ENCODE measurements around the gene BRME1. TPM values are rescaled to one million over a fixed set of nuclear protein-coding genes. Genes with fewer than 3 reads are reported as not detected.

The BRME1 gene
- total RNA-seq (1.7 TPM), polyA plus RNA-seq (under 1 TPM in 3 of 4 donors, not detected in 1; 0.24 to 0.63 (median 0.53) TPM)

GRCh38 chr19:13905634-13906520 is at the start of gene BRME1, which contains the start of gene CC2D1A:
BRME1 (minus strand) TSS chr19:13906117; CDS start chr19:13904892, 1,225 bp downstream.
CC2D1A (plus strand) TSS chr19:13906201; CDS start chr19:13906442, 241 bp downstream.
- Histone ChIP-seq H3K27me3 (ENCODE audit: control insufficient read depth, insufficient read depth, low read length) (no peaks in the 10 kb centered on the region), H3K4me3 (ENCODE audit: low read depth, low read length) (peak within 1 kb of the TSS; percentile 72), H3K9me3 (ENCODE audit: control insufficient read depth in 2 of 2, low read length in 2 of 2) (no peaks in the 10 kb centered on the region), H3K36me3 (ENCODE audit: control insufficient read depth, insufficient read depth, low read length) (peaks cover 2% of the 10 kb centered on the region), H3K4me1 (ENCODE audit: control insufficient read depth, insufficient read depth, low read length, poor library complexity, severe bottlenecking) (peaks cover 17% of the 10 kb centered on the region), H3K27ac (ENCODE audit: insufficient read depth, low read length, poor library complexity, severe bottlenecking) (peak within 1 kb of the TSS; percentile 68)
- Mint-ChIP-seq H3K4me3 (peak within 1 kb of the TSS; percentile 87 to 93 (median 90)), H3K27me3 (no peaks in the 10 kb centered on the region), H3K9me3 (no peaks in the 10 kb centered on the region), H3K4me1 (peaks cover 0 to 18% (median 11%) of the 10 kb centered on the region in 4 donors), H3K27ac (peak within 1 kb of the TSS; percentile 88 to 93 (median 89)), H3K36me3 (peaks cover 6% of the 10 kb centered on the region)
- peak; percentile 92 to 94 (median 92) for DNase-seq
- peak; percentile 99 for ATAC-seq (ENCODE audit: low read depth in 2 of 2)

GRCh38 chr19:13954185-13954584 is 48.3 kb upstream of the BRME1 start:
- peaks cover 0 to 29% (median 6%) of the 10 kb centered on the region in 4 donors for H3K4me1 Mint-ChIP-seq
- H3K4me1 ChIP-seq (ENCODE audit: control insufficient read depth, insufficient read depth, low read length, poor library complexity, severe bottlenecking), result peaks cover 16% of the 10 kb centered on the region
- no peaks in the 10 kb centered on the region for H3K9me3 Mint-ChIP-seq
- no peak for DNase-seq
- peaks cover 41% of the 10 kb centered on the region for H3K36me3 ChIP-seq (ENCODE audit: control insufficient read depth, insufficient read depth, low read length)
- H3K4me3 ChIP-seq (ENCODE audit: low read depth, low read length), result no peak overlapping the region
- no peaks in the 10 kb centered on the region for H3K9me3 ChIP-seq (ENCODE audit: control insufficient read depth in 2 of 2, low read length in 2 of 2)
- ATAC-seq (ENCODE audit: low read depth in 2 of 2), result no peak
- peak overlapping the region; percentile 68 to 92 (median 83) for H3K4me3 Mint-ChIP-seq
- no peaks in the 10 kb centered on the region for H3K27me3 ChIP-seq (ENCODE audit: control insufficient read depth, insufficient read depth, low read length)
- peaks cover 5% of the 10 kb centered on the region for H3K27me3 Mint-ChIP-seq
- peaks cover 3% of the 10 kb centered on the region for H3K36me3 Mint-ChIP-seq
- H3K27ac Mint-ChIP-seq, result peak overlapping the region in 1 of 3 donors; percentile 31
- no peak overlapping the region for H3K27ac ChIP-seq (ENCODE audit: insufficient read depth, low read length, poor library complexity, severe bottlenecking)

GRCh38 chr19:13952931-13953531 is 47.1 kb upstream of the BRME1 start:
- peak overlapping the region; percentile 81 to 92 (median 85) for H3K4me3 Mint-ChIP-seq
- Histone ChIP-seq H3K9me3 (ENCODE audit: control insufficient read depth in 2 of 2, low read length in 2 of 2) (no peaks in the 10 kb centered on the region), H3K27me3 (ENCODE audit: control insufficient read depth, insufficient read depth, low read length) (no peaks in the 10 kb centered on the region), H3K4me3 (ENCODE audit: low read depth, low read length) (peak overlapping the region; percentile 79), H3K4me1 (ENCODE audit: control insufficient read depth, insufficient read depth, low read length, poor library complexity, severe bottlenecking) (peaks cover 16% of the 10 kb centered on the region), H3K36me3 (ENCODE audit: control insufficient read depth, insufficient read depth, low read length) (peaks cover 32% of the 10 kb centered on the region), H3K27ac (ENCODE audit: insufficient read depth, low read length, poor library complexity, severe bottlenecking) (peak overlapping the region; percentile 85)
- DNase-seq (no peak), ATAC-seq (ENCODE audit: low read depth in 2 of 2) (no peak)
- peaks cover 5% of the 10 kb centered on the region for H3K27me3 Mint-ChIP-seq
- peak overlapping the region in 2 of 3 donors; percentile 84 to 86 for H3K27ac Mint-ChIP-seq
- no peaks in the 10 kb centered on the region for H3K9me3 Mint-ChIP-seq
- peaks cover 0 to 29% (median 6%) of the 10 kb centered on the region in 4 donors for H3K4me1 Mint-ChIP-seq
- H3K36me3 Mint-ChIP-seq, result no peaks in the 10 kb centered on the region

- no peaks in the 10 kb centered on the region for H3K27me3 ChIP-seq (ENCODE audit: control insufficient read depth, insufficient read depth, low read length)
- ATAC-seq (ENCODE audit: low read depth in 2 of 2) (peak; percentile 99), DNase-seq (peak; percentile 98 to 100 (median 99))
- Mint-ChIP-seq H3K9me3 (no peaks in the 10 kb centered on the region), H3K27me3 (peaks cover 5% of the 10 kb centered on the region), H3K27ac (peak within 1 kb of the TSS; percentile 88 to 96 (median 91)), H3K4me3 (peak within 1 kb of the TSS; percentile 92 to 100 (median 96)), H3K4me1 (peaks cover 0 to 29% (median 6%) of the 10 kb centered on the region in 4 donors), H3K36me3 (no peaks in the 10 kb centered on the region)
- H3K27ac ChIP-seq (ENCODE audit: insufficient read depth, low read length, poor library complexity, severe bottlenecking), result peak within 1 kb of the TSS; percentile 85
- peak within 1 kb of the TSS; percentile 79 for H3K4me3 ChIP-seq (ENCODE audit: low read depth, low read length)
- H3K36me3 ChIP-seq (ENCODE audit: control insufficient read depth, insufficient read depth, low read length), result peaks cover 26% of the 10 kb centered on the region
- H3K9me3 ChIP-seq (ENCODE audit: control insufficient read depth in 2 of 2, low read length in 2 of 2), result no peaks in the 10 kb centered on the region
- H3K4me1 ChIP-seq (ENCODE audit: control insufficient read depth, insufficient read depth, low read length, poor library complexity, severe bottlenecking), result peaks cover 16% of the 10 kb centered on the region
These were observed 46.4 kb upstream of the BRME1 start, which contains the start of gene DCAF15 for GRCh38 chr19:13952154-13952930. DCAF15 (plus strand) TSS chr19:13952509; CDS start chr19:13952513, 4 bp downstream.

- Histone ChIP-seq H3K36me3 (ENCODE audit: control insufficient read depth, insufficient read depth, low read length) (peaks cover 22% of the 10 kb centered on the region), H3K27ac (ENCODE audit: insufficient read depth, low read length, poor library complexity, severe bottlenecking) (peak overlapping the region; percentile 85), H3K4me1 (ENCODE audit: control insufficient read depth, insufficient read depth, low read length, poor library complexity, severe bottlenecking) (peaks cover 16% of the 10 kb centered on the region), H3K27me3 (ENCODE audit: control insufficient read depth, insufficient read depth, low read length) (no peaks in the 10 kb centered on the region), H3K4me3 (ENCODE audit: low read depth, low read length) (peak overlapping the region; percentile 67), H3K9me3 (ENCODE audit: control insufficient read depth in 2 of 2, low read length in 2 of 2) (no peaks in the 10 kb centered on the region)
- Mint-ChIP-seq H3K36me3 (no peaks in the 10 kb centered on the region), H3K27me3 (peaks cover 5% of the 10 kb centered on the region), H3K4me3 (peak overlapping the region; percentile 92 to 100 (median 96)), H3K9me3 (no peaks in the 10 kb centered on the region), H3K4me1 (peaks cover 0 to 27% (median 4%) of the 10 kb centered on the region in 4 donors), H3K27ac (peak overlapping the region in 2 of 3 donors; percentile 88 to 96)
- no peak for ATAC-seq (ENCODE audit: low read depth in 2 of 2)
- no peak for DNase-seq
These were observed 45.9 kb upstream of the BRME1 start for GRCh38 chr19:13951799-13952153.

- Mint-ChIP-seq H3K4me3 (peak overlapping the region in 1 of 4 donors; percentile 27), H3K9me3 (no peaks in the 10 kb centered on the region), H3K27ac (peak overlapping the region in 1 of 3 donors; percentile 88), H3K27me3 (peaks cover 5% of the 10 kb centered on the region), H3K4me1 (peaks cover 0 to 27% (median 4%) of the 10 kb centered on the region in 4 donors), H3K36me3 (no peaks in the 10 kb centered on the region)
- DNase-seq, result no peak
- Histone ChIP-seq H3K27ac (ENCODE audit: insufficient read depth, low read length, poor library complexity, severe bottlenecking) (no peak overlapping the region), H3K4me1 (ENCODE audit: control insufficient read depth, insufficient read depth, low read length, poor library complexity, severe bottlenecking) (peaks cover 16% of the 10 kb centered on the region), H3K9me3 (ENCODE audit: control insufficient read depth in 2 of 2, low read length in 2 of 2) (no peaks in the 10 kb centered on the region), H3K4me3 (ENCODE audit: low read depth, low read length) (no peak overlapping the region), H3K36me3 (ENCODE audit: control insufficient read depth, insufficient read depth, low read length) (peaks cover 15% of the 10 kb centered on the region), H3K27me3 (ENCODE audit: control insufficient read depth, insufficient read depth, low read length) (no peaks in the 10 kb centered on the region)
- no peak for ATAC-seq (ENCODE audit: low read depth in 2 of 2)
These were observed 45.1 kb upstream of the BRME1 start for GRCh38 chr19:13951043-13951442.

GRCh38 chr19:13946414-13946813 is 40.5 kb upstream of the BRME1 start:
- Histone ChIP-seq H3K36me3 (ENCODE audit: control insufficient read depth, insufficient read depth, low read length) (no peaks in the 10 kb centered on the region), H3K27me3 (ENCODE audit: control insufficient read depth, insufficient read depth, low read length) (no peaks in the 10 kb centered on the region), H3K27ac (ENCODE audit: insufficient read depth, low read length, poor library complexity, severe bottlenecking) (no peak overlapping the region), H3K4me3 (ENCODE audit: low read depth, low read length) (no peak overlapping the region), H3K4me1 (ENCODE audit: control insufficient read depth, insufficient read depth, low read length, poor library complexity, severe bottlenecking) (no peaks in the 10 kb centered on the region), H3K9me3 (ENCODE audit: control insufficient read depth in 2 of 2, low read length in 2 of 2) (peaks cover 4 to 6% of the 10 kb centered on the region in 2 experiments)
- Mint-ChIP-seq H3K36me3 (no peaks in the 10 kb centered on the region), H3K27ac (no peak overlapping the region), H3K4me3 (no peak overlapping the region), H3K27me3 (no peaks in the 10 kb centered on the region), H3K9me3 (peaks cover 0 to 5% (median 0%) of the 10 kb centered on the region in 7 donors), H3K4me1 (no peaks in the 10 kb centered on the region)
- no peak for DNase-seq
- no peak for ATAC-seq (ENCODE audit: low read depth in 2 of 2)
